ENCODE measurements around the gene GHDC.
"Not testable (repeated sequence)": the region's sequence is repeated elsewhere in the genome, so short reads cannot be mapped to it uniquely, and the experiment has no call there.

Gene GHDC

GRCh38 chr17:42202696-42203095 is 8.4 kb upstream of the GHDC start:
- DNase-seq, result no peak

- no peak for DNase-seq
These were observed 7.9 kb upstream of the GHDC start for GRCh38 chr17:42202159-42202558.

GRCh38 chr17:42201458-42201772 is 7.1 kb upstream of the GHDC start:
- DNase-seq, result no peak

GRCh38 chr17:42200706-42201457 is 6.6 kb upstream of the GHDC start:
- DNase-seq, result no peak

- no peak for DNase-seq
These were observed 5.2 kb upstream of the GHDC start for GRCh38 chr17:42199416-42200011.

- no peak for DNase-seq
These were observed 4.6 kb upstream of the GHDC start for GRCh38 chr17:42198897-42199296.

- DNase-seq, result no peak
These were observed 3.4 kb upstream of the GHDC start for GRCh38 chr17:42197564-42198156.

- no peak for DNase-seq
These were observed 902 bp downstream of the GHDC start for GRCh38 chr17:42193216-42193968.

GRCh38 chr17:42192189-42193126 is 1.8 kb downstream of the GHDC start:
- DNase-seq, result no peak

- DNase-seq, result no peak
These were observed 3.1 kb downstream of the GHDC start for GRCh38 chr17:42191275-42191608.

GRCh38 chr17:42190491-42191274 is 3.6 kb downstream of the GHDC start:
- DNase-seq, result no peak

- DNase-seq, result no peak
These were observed 4.7 kb downstream of the GHDC start for GRCh38 chr17:42189651-42189965.

GRCh38 chr17:42188749-42189650 is 5.3 kb downstream of the GHDC start:
- no peak for DNase-seq

- no peak for DNase-seq
These were observed 6.5 kb downstream of the GHDC start for GRCh38 chr17:42187833-42188232.

- not testable (repeated sequence) for DNase-seq
These were observed 8.1 kb downstream of the GHDC start for GRCh38 chr17:42186191-42186590.

GRCh38 chr17:42185621-42185930 is 8.7 kb downstream of the GHDC start:
- DNase-seq, result no peak

- no peak for DNase-seq
These were observed 9.3 kb downstream of the GHDC start, which contains the start of gene HCRT for GRCh38 chr17:42184713-42185620. Gene HCRT (minus strand): TSS chr17:42185452. CDS start chr17:42185365, 87 bp downstream.

- no peak for DNase-seq
These were observed 10.3 kb downstream of the GHDC start for GRCh38 chr17:42183741-42184711.

Data from NCI-H1417 treated with DMSO at 0.1 percent for 48 hours (cell line).